GM19372 (cell line): Measurements from ENCODE around the gene MYO3B.
"Not testable (repeated sequence)": the region's sequence is repeated elsewhere in the genome, so short reads cannot be mapped to it uniquely, and the experiment has no call there.

ENCODE experiments used
- ATAC-seq: cut with Tn5 transposase; IDR thresholded peaks from one replicate; pipeline ENCODE4 v1.9.1; 2021; ENCODE audit warnings: mild to moderate bottlenecking, low read depth, moderate library complexity; ENCODE audit not compliant: unreplicated experiment

Gene MYO3B

GRCh38 chr2:170208967-170209366 lies 31.0 kb downstream of the MYO3B start:
- ATAC-seq, result no peak

GRCh38 chr2:170212625-170213280 lies 34.8 kb downstream of the MYO3B start:
- no peak for ATAC-seq

GRCh38 chr2:170213281-170213625 lies 35.3 kb downstream of the MYO3B start:
- not testable (repeated sequence) for ATAC-seq

GRCh38 chr2:170213651-170214050 lies 35.7 kb downstream of the MYO3B start:
- ATAC-seq, result no peak

GRCh38 chr2:170214309-170214948 lies 36.5 kb downstream of the MYO3B start:
- no peak for ATAC-seq

GRCh38 chr2:170215021-170215420 lies 37.1 kb downstream of the MYO3B start:
- no peak for ATAC-seq

- ATAC-seq, result no peak
Measured at GRCh38 chr2:170216428-170216827, 38.5 kb downstream of the MYO3B start.

GRCh38 chr2:170216981-170217380 lies 39.0 kb downstream of the MYO3B start:
- no peak for ATAC-seq

GRCh38 chr2:170217778-170218251 lies 39.9 kb downstream of the MYO3B start:
- ATAC-seq, result no peak

- no peak for ATAC-seq
Measured at GRCh38 chr2:170218456-170218855, 40.5 kb downstream of the MYO3B start.

GRCh38 chr2:170218931-170219330 lies 41.0 kb downstream of the MYO3B start:
- ATAC-seq, result no peak

- no peak for ATAC-seq
Measured at GRCh38 chr2:170221317-170222288, 43.7 kb downstream of the MYO3B start.

- no peak for ATAC-seq
Measured at GRCh38 chr2:170222298-170222697, 44.4 kb downstream of the MYO3B start.

- no peak for ATAC-seq
Measured at GRCh38 chr2:170222842-170223241, 44.9 kb downstream of the MYO3B start.

GRCh38 chr2:170224692-170225294 lies 46.8 kb downstream of the MYO3B start:
- ATAC-seq, result no peak

GRCh38 chr2:170226216-170226615 lies 48.3 kb downstream of the MYO3B start:
- no peak for ATAC-seq

- peak; percentile 66 for ATAC-seq
Measured at GRCh38 chr2:170227507-170227947, 49.6 kb downstream of the MYO3B start.

- ATAC-seq, result no peak
Measured at GRCh38 chr2:170227951-170228350, 50.0 kb downstream of the MYO3B start.

GRCh38 chr2:170228429-170228828 lies 50.5 kb downstream of the MYO3B start:
- ATAC-seq, result no peak

- ATAC-seq, result no peak
Measured at GRCh38 chr2:170229125-170229524, 51.2 kb downstream of the MYO3B start.

- no peak for ATAC-seq
Measured at GRCh38 chr2:170229744-170230143, 51.8 kb downstream of the MYO3B start.
